T47D (cell line): ENCODE measurements around the gene SLFN12L.
"Not testable (repeated sequence)": the region's sequence is repeated elsewhere in the genome, so short reads cannot be mapped to it uniquely, and the experiment has no call there.

Experiments used
- DNase-seq, 2 experiments: peaks; one replicate each; pipeline versions ENCODE4 v3.0.0 to v3.0.0-alpha.2; 2011 to 2012; ENCODE audit warnings: low read depth in 1 of 2, low spot score in 1 of 2
- JUND ChIP-seq: IDR thresholded peaks from 2 replicates; pipeline ENCODE4 v1.6.1; 2012; ENCODE audit warnings: low read depth
- in situ Hi-C: cut with HindIII; loops from 2 replicates; pipeline ENCODE4 v1.10.0; 2016; ENCODE audit warnings: low sequenced_read_pairs, low pct_unique_long_range_greater_than_20kb

SLFN12L gene

GRCh38 chr17:35539659-35540026 is 2.2 kb upstream of the SLFN12L start:
- in situ Hi-C loops: loop anchor here (25.0 kb wide), 1 partner anchor 227 kb away; no protein-coding TSS in a partner anchor
- no peak for TF ChIP-seq JUND
- no peak for DNase-seq

- no peak for TF ChIP-seq JUND
- DNase-seq: no peak
- in situ Hi-C loops: loop anchor here (25.0 kb wide), 1 partner anchor 224 kb away; no protein-coding TSS in a partner anchor
These were observed 760 bp downstream of the SLFN12L start for GRCh38 chr17:35536664-35537171.

GRCh38 chr17:35535406-35535805 is 2.1 kb downstream of the SLFN12L start:
- in situ Hi-C loops: loop anchor here (25.0 kb wide), 1 partner anchor 223 kb away; no protein-coding TSS in a partner anchor
- not testable (repeated sequence) for DNase-seq

- DNase-seq: no peak
- no peak for TF ChIP-seq JUND
- in situ Hi-C loops: loop anchor here (25.0 kb wide), 1 partner anchor 222 kb away; no protein-coding TSS in a partner anchor
These were observed 2.8 kb downstream of the SLFN12L start for GRCh38 chr17:35534576-35535093.

GRCh38 chr17:35531160-35531559 is 6.3 kb downstream of the SLFN12L start:
- in situ Hi-C loops: loop anchor here (25.0 kb wide), 1 partner anchor 219 kb away; no protein-coding TSS in a partner anchor
- no peak for TF ChIP-seq JUND
- DNase-seq: no peak

GRCh38 chr17:35529866-35530265 is 7.6 kb downstream of the SLFN12L start:
- in situ Hi-C loops: loop anchor here (25.0 kb wide), 1 partner anchor 218 kb away; no protein-coding TSS in a partner anchor
- no peak for TF ChIP-seq JUND
- DNase-seq: no peak

- not testable (repeated sequence) for DNase-seq
These were observed 8.2 kb downstream of the SLFN12L start for GRCh38 chr17:35529326-35529725.

GRCh38 chr17:35523296-35523695 is 14.2 kb downstream of the SLFN12L start:
- in situ Hi-C loops: no loop called here
- DNase-seq: no peak

More at GRCh38 chr17:35529326-35529725, 8.2 kb downstream of the SLFN12L start:
- in situ Hi-C loops: loop anchor here (25.0 kb wide), 1 partner anchor 217 kb away; no protein-coding TSS in a partner anchor

GRCh38 chr17:35521654-35522256 is 15.7 kb downstream of the SLFN12L start:
- DNase-seq, in situ Hi-C loops: not testable (repeated sequence)

More at GRCh38 chr17:35523296-35523695, 14.2 kb downstream of the SLFN12L start:
- TF ChIP-seq JUND: no peak

- in situ Hi-C loops: no loop called here
- no peak for DNase-seq
- no peak for TF ChIP-seq JUND
These were observed 16.3 kb downstream of the SLFN12L start for GRCh38 chr17:35521150-35521549.

- in situ Hi-C loops: no loop called here
- no peak for TF ChIP-seq JUND
- no peak for DNase-seq
These were observed 17.5 kb downstream of the SLFN12L start for GRCh38 chr17:35519906-35520442.

GRCh38 chr17:35519439-35519838 is 18.0 kb downstream of the SLFN12L start:
- DNase-seq: no peak
- in situ Hi-C loops: no loop called here
- TF ChIP-seq JUND: no peak

- in situ Hi-C loops: not testable (repeated sequence)
These were observed 19.0 kb downstream of the SLFN12L start for GRCh38 chr17:35518431-35518830.

More at GRCh38 chr17:35518431-35518830, 19.0 kb downstream of the SLFN12L start:
- not testable (repeated sequence) for DNase-seq
